Liver (tissue), 3 donors: ENCODE measurements around the gene CYTH3.
"Not testable (repeated sequence)": the region's sequence is repeated elsewhere in the genome, so short reads cannot be mapped to it uniquely, and the experiment has no call there.

ENCODE experiments used
- EGR1 ChIP-seq, 2 donors: IDR thresholded peaks; 2 replicates each; pipeline ENCODE4 v1.6.1; 2016 to 2018; ENCODE audit warnings: antibody characterized with exemption in 2 of 2, low read depth in 2 of 2
- FOXA1 ChIP-seq: IDR thresholded peaks from 2 replicates; pipeline ENCODE4 v1.6.1; 2016; ENCODE audit warnings: antibody characterized with exemption
- GABPA ChIP-seq, 2 donors: IDR thresholded peaks in 1 of 2; conservative IDR thresholded peaks in 1 of 2; 2 replicates each; pipeline ENCODE4 v1.6.1; 2016; ENCODE audit warnings: antibody characterized with exemption in 2 of 2, mild to moderate bottlenecking in 1 of 2, moderate library complexity in 1 of 2
- HNF4G ChIP-seq: IDR thresholded peaks from 2 replicates; pipeline ENCODE4 v1.6.1; 2016; ENCODE audit warnings: antibody characterized with exemption
- JUND ChIP-seq, 2 donors: IDR thresholded peaks; 2 replicates each; pipeline ENCODE4 v1.6.1; 2016; ENCODE audit warnings: antibody characterized with exemption in 2 of 2
- RAD21 ChIP-seq, 2 donors: IDR thresholded peaks; 2 replicates each; pipeline ENCODE4 v1.6.1; 2016; ENCODE audit warnings: antibody characterized with exemption in 2 of 2, mild to moderate bottlenecking in 2 of 2
- SP1 ChIP-seq: IDR thresholded peaks from 2 replicates; pipeline ENCODE4 v1.6.1; 2018; ENCODE audit warnings: antibody characterized with exemption, mild to moderate bottlenecking
- TAF1 ChIP-seq: conservative IDR thresholded peaks from 2 replicates; pipeline ENCODE4 v1.6.1; 2016; ENCODE audit warnings: antibody characterized with exemption, mild to moderate bottlenecking
- YY1 ChIP-seq: IDR thresholded peaks from 2 replicates; pipeline ENCODE4 v1.6.1; 2016; ENCODE audit warnings: antibody characterized with exemption, mild to moderate bottlenecking
- TF ChIP-seq, protein P1 (sequence below): fragments of 150-350 bp; IDR thresholded peaks from 2 replicates; pipeline ENCODE4 v1.5.1; 2017; ENCODE audit warnings: improper control_type of control experiment, low read depth, low read length; ENCODE audit not compliant: missing input control
- TF ChIP-seq, protein P2 (sequence below): IDR thresholded peaks from 2 replicates; pipeline ENCODE4 v1.6.1; 2016; ENCODE audit warnings: antibody characterized with exemption
- TF ChIP-seq, protein P3 (sequence below): IDR thresholded peaks from 2 replicates; pipeline ENCODE4 v1.6.1; 2016; ENCODE audit warnings: antibody characterized with exemption, mild to moderate bottlenecking
- TF ChIP-seq, protein P4 (sequence below): IDR thresholded peaks from 2 replicates; pipeline ENCODE4 v1.6.1; 2016; ENCODE audit warnings: antibody characterized with exemption
- donor health status: healthy.
- donor health status: healthy.

DNA sequence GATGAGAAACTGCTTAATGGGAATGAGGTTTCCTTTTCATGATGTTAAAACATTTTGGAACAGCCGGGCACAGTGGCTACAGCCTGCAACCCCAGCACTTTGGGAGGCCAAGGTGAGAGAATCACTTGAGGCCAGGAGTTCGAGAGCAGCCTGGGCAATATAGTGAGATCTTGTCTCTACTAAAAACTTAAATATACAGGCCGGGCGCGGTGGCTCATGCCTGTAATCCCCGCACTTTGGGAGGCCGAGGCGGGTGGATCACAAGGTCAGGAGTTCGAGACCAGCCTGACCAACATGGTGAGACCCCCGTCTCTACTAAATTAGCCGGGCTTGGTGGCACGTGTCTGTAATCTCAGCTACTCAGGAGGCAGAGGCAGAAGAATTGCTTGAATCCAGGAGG lies 19.5 kb upstream of the CYTH3 start:
- TF ChIP-seq, protein P1, sequence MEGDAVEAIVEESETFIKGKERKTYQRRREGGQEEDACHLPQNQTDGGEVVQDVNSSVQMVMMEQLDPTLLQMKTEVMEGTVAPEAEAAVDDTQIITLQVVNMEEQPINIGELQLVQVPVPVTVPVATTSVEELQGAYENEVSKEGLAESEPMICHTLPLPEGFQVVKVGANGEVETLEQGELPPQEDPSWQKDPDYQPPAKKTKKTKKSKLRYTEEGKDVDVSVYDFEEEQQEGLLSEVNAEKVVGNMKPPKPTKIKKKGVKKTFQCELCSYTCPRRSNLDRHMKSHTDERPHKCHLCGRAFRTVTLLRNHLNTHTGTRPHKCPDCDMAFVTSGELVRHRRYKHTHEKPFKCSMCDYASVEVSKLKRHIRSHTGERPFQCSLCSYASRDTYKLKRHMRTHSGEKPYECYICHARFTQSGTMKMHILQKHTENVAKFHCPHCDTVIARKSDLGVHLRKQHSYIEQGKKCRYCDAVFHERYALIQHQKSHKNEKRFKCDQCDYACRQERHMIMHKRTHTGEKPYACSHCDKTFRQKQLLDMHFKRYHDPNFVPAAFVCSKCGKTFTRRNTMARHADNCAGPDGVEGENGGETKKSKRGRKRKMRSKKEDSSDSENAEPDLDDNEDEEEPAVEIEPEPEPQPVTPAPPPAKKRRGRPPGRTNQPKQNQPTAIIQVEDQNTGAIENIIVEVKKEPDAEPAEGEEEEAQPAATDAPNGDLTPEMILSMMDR, result not testable (repeated sequence)
- not testable (repeated sequence) for TF ChIP-seq TAF1; EGR1 (IDR thresholded peaks at IDR 0.05; ENCODE audit: low read depth in 2 of 2); SP1; JUND (IDR thresholded peaks at IDR 0.05); YY1; GABPA (IDR thresholded peaks at IDR 0.05 in 1 of 2, conservative IDR thresholded peaks at IDR 0.05 in 1 of 2); RAD21 (IDR thresholded peaks at IDR 0.05); HNF4G; FOXA1
- TF ChIP-seq, protein P2, sequence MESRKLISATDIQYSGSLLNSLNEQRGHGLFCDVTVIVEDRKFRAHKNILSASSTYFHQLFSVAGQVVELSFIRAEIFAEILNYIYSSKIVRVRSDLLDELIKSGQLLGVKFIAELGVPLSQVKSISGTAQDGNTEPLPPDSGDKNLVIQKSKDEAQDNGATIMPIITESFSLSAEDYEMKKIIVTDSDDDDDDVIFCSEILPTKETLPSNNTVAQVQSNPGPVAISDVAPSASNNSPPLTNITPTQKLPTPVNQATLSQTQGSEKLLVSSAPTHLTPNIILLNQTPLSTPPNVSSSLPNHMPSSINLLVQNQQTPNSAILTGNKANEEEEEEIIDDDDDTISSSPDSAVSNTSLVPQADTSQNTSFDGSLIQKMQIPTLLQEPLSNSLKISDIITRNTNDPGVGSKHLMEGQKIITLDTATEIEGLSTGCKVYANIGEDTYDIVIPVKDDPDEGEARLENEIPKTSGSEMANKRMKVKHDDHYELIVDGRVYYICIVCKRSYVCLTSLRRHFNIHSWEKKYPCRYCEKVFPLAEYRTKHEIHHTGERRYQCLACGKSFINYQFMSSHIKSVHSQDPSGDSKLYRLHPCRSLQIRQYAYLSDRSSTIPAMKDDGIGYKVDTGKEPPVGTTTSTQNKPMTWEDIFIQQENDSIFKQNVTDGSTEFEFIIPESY, result not testable (repeated sequence)
- TF ChIP-seq, protein P3, sequence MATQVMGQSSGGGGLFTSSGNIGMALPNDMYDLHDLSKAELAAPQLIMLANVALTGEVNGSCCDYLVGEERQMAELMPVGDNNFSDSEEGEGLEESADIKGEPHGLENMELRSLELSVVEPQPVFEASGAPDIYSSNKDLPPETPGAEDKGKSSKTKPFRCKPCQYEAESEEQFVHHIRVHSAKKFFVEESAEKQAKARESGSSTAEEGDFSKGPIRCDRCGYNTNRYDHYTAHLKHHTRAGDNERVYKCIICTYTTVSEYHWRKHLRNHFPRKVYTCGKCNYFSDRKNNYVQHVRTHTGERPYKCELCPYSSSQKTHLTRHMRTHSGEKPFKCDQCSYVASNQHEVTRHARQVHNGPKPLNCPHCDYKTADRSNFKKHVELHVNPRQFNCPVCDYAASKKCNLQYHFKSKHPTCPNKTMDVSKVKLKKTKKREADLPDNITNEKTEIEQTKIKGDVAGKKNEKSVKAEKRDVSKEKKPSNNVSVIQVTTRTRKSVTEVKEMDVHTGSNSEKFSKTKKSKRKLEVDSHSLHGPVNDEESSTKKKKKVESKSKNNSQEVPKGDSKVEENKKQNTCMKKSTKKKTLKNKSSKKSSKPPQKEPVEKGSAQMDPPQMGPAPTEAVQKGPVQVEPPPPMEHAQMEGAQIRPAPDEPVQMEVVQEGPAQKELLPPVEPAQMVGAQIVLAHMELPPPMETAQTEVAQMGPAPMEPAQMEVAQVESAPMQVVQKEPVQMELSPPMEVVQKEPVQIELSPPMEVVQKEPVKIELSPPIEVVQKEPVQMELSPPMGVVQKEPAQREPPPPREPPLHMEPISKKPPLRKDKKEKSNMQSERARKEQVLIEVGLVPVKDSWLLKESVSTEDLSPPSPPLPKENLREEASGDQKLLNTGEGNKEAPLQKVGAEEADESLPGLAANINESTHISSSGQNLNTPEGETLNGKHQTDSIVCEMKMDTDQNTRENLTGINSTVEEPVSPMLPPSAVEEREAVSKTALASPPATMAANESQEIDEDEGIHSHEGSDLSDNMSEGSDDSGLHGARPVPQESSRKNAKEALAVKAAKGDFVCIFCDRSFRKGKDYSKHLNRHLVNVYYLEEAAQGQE, result not testable (repeated sequence)
- TF ChIP-seq, protein P4, sequence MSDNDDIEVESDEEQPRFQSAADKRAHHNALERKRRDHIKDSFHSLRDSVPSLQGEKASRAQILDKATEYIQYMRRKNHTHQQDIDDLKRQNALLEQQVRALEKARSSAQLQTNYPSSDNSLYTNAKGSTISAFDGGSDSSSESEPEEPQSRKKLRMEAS, result not testable (repeated sequence)
